Measurements from ENCODE around the gene IFNL3.

Gene IFNL3

GRCh38 chr19:39211731-39212374 is 33.0 kb downstream of the IFNL3 start:
- H3K27me3 ChIP-seq (ENCODE audit: control insufficient read depth in 1 of 2, insufficient read depth in 2 of 2, low read length in 2 of 2) = no peaks in the 10 kb centered on the region
- no peak overlapping the region for H3K27ac ChIP-seq (ENCODE audit: low read depth, low read length)
- no peaks in the 10 kb centered on the region for H3K4me1 ChIP-seq (ENCODE audit: insufficient read depth, low read length)
- H3K4me3 ChIP-seq (ENCODE audit: low read depth in 1 of 2, low read length in 2 of 2) = no peak overlapping the region
- no peaks in the 10 kb centered on the region for H3K9me3 ChIP-seq (ENCODE audit: low read length)
- H3K9ac ChIP-seq (ENCODE audit: low read length) = no peak overlapping the region
- H3K36me3 ChIP-seq (ENCODE audit: insufficient read depth, low read length) = no peaks in the 10 kb centered on the region

GRCh38 chr19:39209196-39209595 is 35.6 kb downstream of the IFNL3 start:
- H3K9me3 ChIP-seq (ENCODE audit: low read length) = no peaks in the 10 kb centered on the region
- H3K4me1 ChIP-seq (ENCODE audit: insufficient read depth, low read length) = no peaks in the 10 kb centered on the region
- H3K9ac ChIP-seq (ENCODE audit: low read length) = no peak overlapping the region
- peaks cover 0 to 3% of the 10 kb centered on the region in 2 donors for H3K27me3 ChIP-seq (ENCODE audit: control insufficient read depth in 1 of 2, insufficient read depth in 2 of 2, low read length in 2 of 2)
- H3K4me3 ChIP-seq (ENCODE audit: low read depth in 1 of 2, low read length in 2 of 2) = no peak overlapping the region
- H3K36me3 ChIP-seq (ENCODE audit: insufficient read depth, low read length) = no peaks in the 10 kb centered on the region
- no peak overlapping the region for H3K27ac ChIP-seq (ENCODE audit: low read depth, low read length)

DNA sequence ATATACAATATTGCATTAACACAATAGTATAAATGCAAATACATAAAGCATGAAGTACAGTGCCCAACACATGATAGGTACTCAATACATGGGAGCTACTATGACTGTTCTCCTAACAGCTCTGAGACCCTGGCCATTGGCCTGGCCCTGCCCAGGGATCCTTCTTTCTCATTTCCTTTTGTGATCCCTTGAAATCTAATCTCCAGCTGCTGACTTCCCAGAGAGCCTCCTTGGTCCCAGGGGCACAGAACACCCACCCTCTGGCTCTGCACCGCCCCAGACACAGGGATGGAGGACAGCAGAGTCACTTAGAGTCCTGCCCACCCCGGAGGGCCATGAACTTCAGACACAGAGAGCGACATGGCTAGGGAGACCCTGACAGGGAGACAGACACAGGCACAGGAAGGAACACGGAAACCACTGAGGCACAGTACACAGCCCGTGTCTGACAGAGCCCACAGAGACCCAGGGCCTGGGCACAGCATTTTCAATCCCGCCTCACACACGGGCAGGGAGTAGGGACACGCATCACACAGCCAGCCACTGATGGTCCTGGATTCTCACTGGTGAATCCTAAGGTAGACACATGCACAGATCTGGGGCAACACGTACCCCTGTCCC is 36.5 kb downstream of the IFNL3 start:
- Histone ChIP-seq H3K4me3 (ENCODE audit: low read depth in 1 of 2, low read length in 2 of 2) (no peak overlapping the region), H3K27me3 (ENCODE audit: control insufficient read depth in 1 of 2, insufficient read depth in 2 of 2, low read length in 2 of 2) (peaks cover 0 to 12% of the 10 kb centered on the region in 2 donors), H3K4me1 (ENCODE audit: insufficient read depth, low read length) (no peaks in the 10 kb centered on the region)

DNA sequence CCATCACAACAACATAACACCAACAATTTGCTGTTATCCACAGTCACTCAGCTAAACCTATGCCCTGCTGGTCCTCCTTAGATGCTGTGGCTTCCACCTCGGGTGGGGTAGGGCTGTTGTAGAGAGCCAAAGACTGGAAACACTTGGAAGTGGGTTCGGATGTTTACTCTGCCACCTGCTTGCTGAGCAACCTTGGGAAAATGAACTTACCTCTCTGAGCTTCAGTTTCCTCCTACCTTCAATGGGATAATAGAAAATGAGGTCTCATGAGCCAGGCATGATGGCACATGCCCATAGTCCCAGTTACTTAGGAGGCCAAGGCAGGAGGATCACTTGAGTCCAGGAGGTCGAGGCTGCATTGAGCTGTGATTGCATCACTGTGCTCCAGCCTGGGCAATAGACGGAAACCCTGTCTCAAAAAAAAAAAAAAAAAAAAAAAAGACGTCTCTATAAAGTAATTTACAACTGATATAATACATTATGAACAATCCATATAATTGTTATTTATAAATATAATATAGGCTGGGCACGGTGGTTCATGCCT is 37.4 kb downstream of the IFNL3 start:
- Histone ChIP-seq H3K4me1 (ENCODE audit: insufficient read depth, low read length) (no peaks in the 10 kb centered on the region), H3K4me3 (ENCODE audit: low read depth in 1 of 2, low read length in 2 of 2) (no peak overlapping the region), H3K9me3 (ENCODE audit: low read length) (no peaks in the 10 kb centered on the region), H3K36me3 (ENCODE audit: insufficient read depth, low read length) (no peaks in the 10 kb centered on the region), H3K9ac (ENCODE audit: low read length) (no peak overlapping the region), H3K27ac (ENCODE audit: low read depth, low read length) (no peak overlapping the region), H3K27me3 (ENCODE audit: control insufficient read depth in 1 of 2, insufficient read depth in 2 of 2, low read length in 2 of 2) (peaks cover 8 to 21% of the 10 kb centered on the region in 2 donors)

More for the DNA sequence above, 36.5 kb downstream of the IFNL3 start:
- Histone ChIP-seq H3K9ac (ENCODE audit: low read length) (no peak overlapping the region), H3K9me3 (ENCODE audit: low read length) (no peaks in the 10 kb centered on the region), H3K27ac (ENCODE audit: low read depth, low read length) (no peak overlapping the region), H3K36me3 (ENCODE audit: insufficient read depth, low read length) (no peaks in the 10 kb centered on the region)

DNA sequence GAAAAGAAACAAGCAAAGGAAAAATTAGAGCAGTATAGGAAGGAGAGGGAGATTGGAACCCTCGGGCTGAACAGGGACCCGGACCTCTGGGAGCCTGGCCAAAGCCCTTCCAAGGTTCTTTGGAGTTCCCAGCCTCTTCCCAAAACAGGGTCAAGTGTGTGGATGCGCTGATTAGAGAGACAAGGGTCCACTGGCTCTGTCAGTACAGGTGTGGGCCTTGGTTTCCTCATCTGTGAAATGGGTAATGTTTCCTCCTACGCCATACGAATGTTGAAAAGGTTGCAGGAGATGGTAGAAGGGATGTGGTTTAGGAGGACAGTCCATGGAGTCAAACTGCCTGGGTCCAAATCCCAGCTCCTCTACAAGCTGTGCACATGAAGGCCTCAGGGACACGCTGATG is 38.7 kb downstream of the IFNL3 start:
- Histone ChIP-seq H3K4me3 (ENCODE audit: low read depth in 1 of 2, low read length in 2 of 2) (no peak overlapping the region), H3K9ac (ENCODE audit: low read length) (no peak overlapping the region), H3K9me3 (ENCODE audit: low read length) (no peaks in the 10 kb centered on the region), H3K27me3 (ENCODE audit: control insufficient read depth in 1 of 2, insufficient read depth in 2 of 2, low read length in 2 of 2) (peaks cover 8 to 26% of the 10 kb centered on the region in 2 donors), H3K36me3 (ENCODE audit: insufficient read depth, low read length) (no peaks in the 10 kb centered on the region), H3K4me1 (ENCODE audit: insufficient read depth, low read length) (no peaks in the 10 kb centered on the region), H3K27ac (ENCODE audit: low read depth, low read length) (no peak overlapping the region)

DNA sequence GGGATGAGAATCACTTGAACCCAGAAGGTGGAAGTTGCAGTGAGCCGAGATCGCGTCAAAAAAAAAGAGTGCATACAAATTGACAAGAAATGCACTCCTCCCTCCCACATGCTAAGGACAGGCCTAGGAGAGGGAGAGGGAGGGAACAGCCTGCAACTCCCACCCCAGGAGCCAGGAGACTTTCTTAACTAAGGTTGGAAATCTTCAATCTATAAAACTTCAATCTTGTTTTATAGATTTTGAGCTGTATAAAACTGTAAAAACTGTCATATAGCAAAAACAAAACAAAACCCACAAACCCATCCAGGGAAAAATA is 39.4 kb downstream of the IFNL3 start:
- Histone ChIP-seq H3K4me1 (ENCODE audit: insufficient read depth, low read length) (no peaks in the 10 kb centered on the region), H3K27me3 (ENCODE audit: control insufficient read depth in 1 of 2, insufficient read depth in 2 of 2, low read length in 2 of 2) (peaks cover 8 to 33% of the 10 kb centered on the region in 2 donors), H3K36me3 (ENCODE audit: insufficient read depth, low read length) (no peaks in the 10 kb centered on the region), H3K4me3 (ENCODE audit: low read depth in 1 of 2, low read length in 2 of 2) (no peak overlapping the region), H3K9me3 (ENCODE audit: low read length) (no peaks in the 10 kb centered on the region), H3K27ac (ENCODE audit: low read depth, low read length) (no peak overlapping the region), H3K9ac (ENCODE audit: low read length) (no peak overlapping the region)

- Histone ChIP-seq H3K9ac (ENCODE audit: low read length) (no peak within 1 kb of the TSS), H3K27ac (ENCODE audit: low read depth, low read length) (no peak within 1 kb of the TSS), H3K27me3 (ENCODE audit: control insufficient read depth in 1 of 2, insufficient read depth in 2 of 2, low read length in 2 of 2) (peaks cover 8 to 44% of the 10 kb centered on the region in 2 donors), H3K4me1 (ENCODE audit: insufficient read depth, low read length) (no peaks in the 10 kb centered on the region), H3K36me3 (ENCODE audit: insufficient read depth, low read length) (no peaks in the 10 kb centered on the region), H3K4me3 (ENCODE audit: low read depth in 1 of 2, low read length in 2 of 2) (no peak within 1 kb of the TSS), H3K9me3 (ENCODE audit: low read length) (no peaks in the 10 kb centered on the region)
These were observed 41.1 kb downstream of the IFNL3 start, which contains the start of gene SYCN for GRCh38 chr19:39203372-39204341. SYCN (minus strand) TSS chr19:39204263; CDS start chr19:39204254, 9 bp downstream.

DNA sequence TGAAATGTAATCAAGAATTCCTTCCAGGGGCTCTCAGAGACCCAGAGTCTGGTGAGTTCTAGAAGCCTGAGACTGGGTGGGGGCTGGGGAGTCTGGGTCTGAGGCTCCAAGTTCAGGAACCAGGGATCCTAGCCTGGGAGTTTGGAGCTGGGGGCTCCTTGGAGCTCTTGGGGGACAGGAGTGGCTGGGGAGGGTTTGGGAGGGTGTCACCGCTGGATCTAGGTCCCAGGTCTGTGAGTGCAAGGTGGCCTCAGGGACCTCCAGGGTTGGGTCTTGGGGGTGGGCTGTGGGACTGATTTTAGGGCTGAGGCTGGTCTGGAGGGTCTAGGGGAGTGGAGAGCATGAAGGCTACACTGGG is 41.8 kb downstream of the IFNL3 start:
- peaks cover 10 to 51% of the 10 kb centered on the region in 2 donors for H3K27me3 ChIP-seq (ENCODE audit: control insufficient read depth in 1 of 2, insufficient read depth in 2 of 2, low read length in 2 of 2)
- no peak overlapping the region for H3K4me3 ChIP-seq (ENCODE audit: low read depth in 1 of 2, low read length in 2 of 2)

DNA sequence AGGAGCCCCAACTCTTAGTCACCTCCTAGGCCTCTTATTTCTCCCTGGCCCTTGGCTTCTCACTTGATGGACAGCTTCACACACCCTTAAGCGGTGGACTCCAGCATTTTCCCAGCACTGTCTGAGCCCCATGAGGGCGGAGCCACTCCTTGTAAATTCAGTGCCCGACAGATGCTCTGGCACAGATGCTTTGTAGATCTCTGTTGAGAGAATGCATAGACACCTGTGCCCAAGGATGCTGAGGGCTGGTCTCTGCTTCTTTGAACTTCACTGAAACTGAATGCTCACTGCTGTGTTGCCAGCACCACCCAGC is 44.0 kb downstream of the IFNL3 start:
- no peak overlapping the region for H3K27ac ChIP-seq (ENCODE audit: low read depth, low read length)
- H3K9me3 ChIP-seq (ENCODE audit: low read length) = no peaks in the 10 kb centered on the region
- H3K4me3 ChIP-seq (ENCODE audit: low read depth in 1 of 2, low read length in 2 of 2) = no peak overlapping the region
- H3K4me1 ChIP-seq (ENCODE audit: insufficient read depth, low read length) = no peaks in the 10 kb centered on the region
- H3K36me3 ChIP-seq (ENCODE audit: insufficient read depth, low read length) = no peaks in the 10 kb centered on the region
- peaks cover 14 to 72% of the 10 kb centered on the region in 2 donors for H3K27me3 ChIP-seq (ENCODE audit: control insufficient read depth in 1 of 2, insufficient read depth in 2 of 2, low read length in 2 of 2)
- no peak overlapping the region for H3K9ac ChIP-seq (ENCODE audit: low read length)

More for the DNA sequence above, 41.8 kb downstream of the IFNL3 start:
- Histone ChIP-seq H3K9me3 (ENCODE audit: low read length) (no peaks in the 10 kb centered on the region), H3K4me1 (ENCODE audit: insufficient read depth, low read length) (no peaks in the 10 kb centered on the region), H3K27ac (ENCODE audit: low read depth, low read length) (no peak overlapping the region), H3K9ac (ENCODE audit: low read length) (no peak overlapping the region), H3K36me3 (ENCODE audit: insufficient read depth, low read length) (no peaks in the 10 kb centered on the region)

GRCh38 chr19:39200066-39200802 is 44.6 kb downstream of the IFNL3 start:
- H3K4me1 ChIP-seq (ENCODE audit: insufficient read depth, low read length) = no peaks in the 10 kb centered on the region
- peaks cover 14 to 78% of the 10 kb centered on the region in 2 donors for H3K27me3 ChIP-seq (ENCODE audit: control insufficient read depth in 1 of 2, insufficient read depth in 2 of 2, low read length in 2 of 2)
- H3K9ac ChIP-seq (ENCODE audit: low read length) = no peak overlapping the region
- no peaks in the 10 kb centered on the region for H3K36me3 ChIP-seq (ENCODE audit: insufficient read depth, low read length)
- H3K4me3 ChIP-seq (ENCODE audit: low read depth in 1 of 2, low read length in 2 of 2) = no peak overlapping the region
- H3K27ac ChIP-seq (ENCODE audit: low read depth, low read length) = no peak overlapping the region
- no peaks in the 10 kb centered on the region for H3K9me3 ChIP-seq (ENCODE audit: low read length)

- Histone ChIP-seq H3K4me1 (ENCODE audit: insufficient read depth, low read length) (no peaks in the 10 kb centered on the region), H3K4me3 (ENCODE audit: low read depth in 1 of 2, low read length in 2 of 2) (no peak overlapping the region), H3K9me3 (ENCODE audit: low read length) (no peaks in the 10 kb centered on the region), H3K36me3 (ENCODE audit: insufficient read depth, low read length) (no peaks in the 10 kb centered on the region), H3K27me3 (ENCODE audit: control insufficient read depth in 1 of 2, insufficient read depth in 2 of 2, low read length in 2 of 2) (peaks cover 14 to 78% of the 10 kb centered on the region in 2 donors), H3K27ac (ENCODE audit: low read depth, low read length) (no peak overlapping the region), H3K9ac (ENCODE audit: low read length) (no peak overlapping the region)
These were observed 45.8 kb downstream of the IFNL3 start for GRCh38 chr19:39199025-39199424.

Data from muscle layer of colon (tissue), 2 donors.